Measurements from ENCODE around the gene ZNF92.

Gene ZNF92

GRCh38 chr7:65429642-65430343 is 56.1 kb downstream of the ZNF92 start:
- DNase-seq, result no peak

GRCh38 chr7:65430344-65431186 is 56.9 kb downstream of the ZNF92 start:
- no peak for DNase-seq

- DNase-seq, result no peak
Measured at GRCh38 chr7:65434307-65434706, 60.7 kb downstream of the ZNF92 start.

GRCh38 chr7:65436163-65436562 is 62.5 kb downstream of the ZNF92 start:
- no peak for DNase-seq

GRCh38 chr7:65438598-65438997 is 64.9 kb downstream of the ZNF92 start:
- DNase-seq, result peak; percentile 85

GRCh38 chr7:65441010-65441409 is 67.4 kb downstream of the ZNF92 start:
- DNase-seq, result peak; percentile 62

GRCh38 chr7:65444205-65444842 is 70.7 kb downstream of the ZNF92 start:
- DNase-seq, result no peak

- DNase-seq, result no peak
Measured at GRCh38 chr7:65444899-65445823, 71.5 kb downstream of the ZNF92 start.

- peak; percentile 12 for DNase-seq
Measured at GRCh38 chr7:65447041-65447440, 73.4 kb downstream of the ZNF92 start.

GRCh38 chr7:65448816-65449504 is 75.3 kb downstream of the ZNF92 start:
- DNase-seq, result peak; percentile 59

GRCh38 chr7:65449505-65449852 is 75.8 kb downstream of the ZNF92 start:
- no peak for DNase-seq
